Neural cell (in vitro differentiated cells): ENCODE measurements around the gene FLACC1. TPM values are rescaled to one million over a fixed set of nuclear protein-coding genes. Genes with fewer than 3 reads are reported as not detected.

Experiments
- H2AFZ ChIP-seq: fragments of 200-600, 300-800 bp; sonication (generic), shearing (Covaris generic); 2 replicates; pipeline ENCODE4 v1.6.0; 2014; ENCODE audit warnings: low read depth, mild to moderate bottlenecking, antibody characterized with exemption, low read length, moderate library complexity
- H3F3A ChIP-seq: fragments of 200-600 bp; shearing (Covaris generic); 2 replicates; pipeline ENCODE4 v1.6.1; 2016; ENCODE audit warnings: mild to moderate bottlenecking, moderate library complexity, mixed read lengths, antibody characterized with exemption, low read length; ENCODE audit not compliant: insufficient read depth, poor library complexity, severe bottlenecking
- H3K27ac ChIP-seq: fragments of 200-600, 300-800 bp; sonication (generic), shearing (Covaris generic); 2 replicates; pipeline ENCODE4 v1.5.1; 2014; ENCODE audit warnings: mild to moderate bottlenecking, low read length, moderate library complexity
- H3K27me3 ChIP-seq: fragments of 300-800, 200-600 bp; sonication (generic), shearing (Covaris generic); 2 replicates; pipeline ENCODE4 v1.6.0; 2014; ENCODE audit warnings: mild to moderate bottlenecking, low read depth, low read length, moderate library complexity; ENCODE audit not compliant: insufficient read depth
- H3K36me3 ChIP-seq: fragments of 300-800, 200-600 bp; sonication (generic), shearing (Covaris generic); 2 replicates; pipeline ENCODE4 v1.5.1; 2014; ENCODE audit warnings: mild to moderate bottlenecking, antibody characterized with exemption, low read length, moderate library complexity; ENCODE audit not compliant: insufficient read depth
- H3K4me2 ChIP-seq: fragments of 300-800, 200-600 bp; sonication (generic), shearing (Covaris generic); 2 replicates; pipeline ENCODE4 v1.6.0; 2014; ENCODE audit warnings: mild to moderate bottlenecking, low read length
- H3K4me3 ChIP-seq: fragments of 300-800, 200-600 bp; sonication (generic), shearing (Covaris generic); 2 replicates; pipeline ENCODE4 v1.5.1; 2014; ENCODE audit warnings: mild to moderate bottlenecking, low read length, moderate library complexity
- H3K79me2 ChIP-seq: fragments of 200-600 bp; shearing (Covaris generic); replicated peaks from 2 replicates; pipeline ENCODE4 v1.6.0; 2014; ENCODE audit warnings: mild to moderate bottlenecking, low read length, moderate library complexity; ENCODE audit not compliant: insufficient read depth
- H3K9ac ChIP-seq: fragments of 300-800, 200-600 bp; sonication (generic), shearing (Covaris generic); 2 replicates; pipeline ENCODE4 v1.6.1; 2016; ENCODE audit warnings: mild to moderate bottlenecking, low read length, mixed read lengths
- H3K9me2 ChIP-seq: fragments of 200-600 bp; shearing (Covaris generic); 2 replicates; pipeline ENCODE4 v1.6.1; 2016; ENCODE audit warnings: mild to moderate bottlenecking, low read length, mixed read lengths; ENCODE audit not compliant: insufficient read depth
- H3K9me3 ChIP-seq: fragments of 200-600, 300-800 bp; sonication (generic), shearing (Covaris generic); 2 replicates; pipeline ENCODE4 v1.6.1; 2016; ENCODE audit warnings: mild to moderate bottlenecking, mixed run types, low read length, moderate library complexity, mixed read lengths
- H4K20me1 ChIP-seq: fragments of 200-600 bp; shearing (Covaris generic); 2 replicates; pipeline ENCODE4 v1.6.1; 2016; ENCODE audit warnings: mild to moderate bottlenecking, mixed run types; ENCODE audit not compliant: insufficient read depth
- CTCF ChIP-seq: fragments of 450-650 bp; IDR thresholded peaks from 2 replicates; pipeline ENCODE4 v1.5.1; 2014; ENCODE audit warnings: antibody characterized with exemption, mild to moderate bottlenecking, moderate library complexity; ENCODE audit not compliant: poor library complexity, severe bottlenecking
- EP300 ChIP-seq: fragments of 450-650 bp; conservative IDR thresholded peaks from 2 replicates; pipeline ENCODE4 v1.6.1; 2014; ENCODE audit warnings: antibody characterized with exemption, mild to moderate bottlenecking, moderate library complexity; ENCODE audit not compliant: poor library complexity, severe bottlenecking
- EZH2 ChIP-seq: fragments of 200-600, 300-800 bp; shearing (Covaris generic), sonication (generic); IDR thresholded peaks from 2 replicates; pipeline ENCODE4 v1.6.1; 2014; ENCODE audit warnings: antibody characterized with exemption, low read length, borderline replicate concordance, mild to moderate bottlenecking; ENCODE audit not compliant: insufficient read depth, poor library complexity, severe bottlenecking
- MXI1 ChIP-seq: fragments of 450-650 bp; conservative IDR thresholded peaks from 2 replicates; pipeline ENCODE4 v1.6.1; 2014; ENCODE audit warnings: antibody characterized with exemption, mild to moderate bottlenecking; ENCODE audit not compliant: poor library complexity, severe bottlenecking
- POLR2AphosphoS5 ChIP-seq: IDR thresholded peaks from 2 replicates; pipeline ENCODE4 v1.6.1; 2012
- RAD21 ChIP-seq: fragments of 450-650 bp; conservative IDR thresholded peaks from 2 replicates; pipeline ENCODE4 v1.6.1; 2014; ENCODE audit warnings: antibody characterized with exemption, mild to moderate bottlenecking, moderate library complexity
- SMC3 ChIP-seq: fragments of 450-650 bp; conservative IDR thresholded peaks from 2 replicates; pipeline ENCODE4 v1.6.1; 2014; ENCODE audit warnings: antibody characterized with exemption, mild to moderate bottlenecking, moderate library complexity; ENCODE audit not compliant: poor library complexity
- TAF1 ChIP-seq: IDR thresholded peaks from 2 replicates; pipeline ENCODE4 v1.6.1; 2012; ENCODE audit warnings: low read depth
- polyA plus RNA-seq: library from polyadenylated mRNA; depleted of rRNA; stranded (reverse); fragments of >200 nt; gene quantifications from 2 replicates; pipeline ENCODE4 v1.2.3, GENCODE V29; 2014
- TF ChIP-seq, protein P1 (sequence below): IDR thresholded peaks from 2 replicates; pipeline ENCODE4 v1.6.1; 2012; ENCODE audit warnings: borderline replicate concordance

Gene FLACC1
- polyA plus RNA-seq, 1 donor from 2014 or later = 1.8 TPM

DNA sequence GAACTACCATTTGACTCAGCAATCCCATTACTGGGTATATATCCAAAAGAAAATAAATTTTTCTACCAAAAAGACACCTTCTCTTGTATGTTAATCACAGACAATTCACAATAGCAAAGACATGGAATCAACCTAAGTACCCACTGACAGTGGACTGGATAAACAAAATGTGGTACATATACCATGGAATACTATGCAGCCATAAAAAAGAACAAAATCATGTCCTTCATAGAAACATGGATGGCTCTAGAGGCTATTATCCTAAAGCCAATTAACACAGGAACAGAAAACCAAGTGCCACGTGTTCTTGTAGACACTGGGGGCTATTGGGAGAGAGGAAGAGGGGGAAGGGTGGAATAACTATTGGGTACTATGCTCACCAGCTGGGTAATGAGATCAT, 27.7 kb downstream of the FLACC1 start:
- Histone ChIP-seq H3F3A (no peaks in the 10 kb centered on the region), H2AFZ (no peak overlapping the region), H3K79me2 (no peaks in the 10 kb centered on the region), H3K36me3 (no peaks in the 10 kb centered on the region), H3K9me2 (no peaks in the 10 kb centered on the region), H3K9me3 (peaks cover 4% of the 10 kb centered on the region), H3K9ac (no peak overlapping the region), H3K27ac (no peak overlapping the region), H3K4me2 (no peak overlapping the region), H3K4me3 (no peak overlapping the region), H3K27me3 (no peaks in the 10 kb centered on the region), H4K20me1 (no peaks in the 10 kb centered on the region)
- no peak for TF ChIP-seq TAF1
- TF ChIP-seq RAD21 = no peak
- TF ChIP-seq CTCF = no peak
- no peak for TF ChIP-seq MXI1
- TF ChIP-seq, protein P1, sequence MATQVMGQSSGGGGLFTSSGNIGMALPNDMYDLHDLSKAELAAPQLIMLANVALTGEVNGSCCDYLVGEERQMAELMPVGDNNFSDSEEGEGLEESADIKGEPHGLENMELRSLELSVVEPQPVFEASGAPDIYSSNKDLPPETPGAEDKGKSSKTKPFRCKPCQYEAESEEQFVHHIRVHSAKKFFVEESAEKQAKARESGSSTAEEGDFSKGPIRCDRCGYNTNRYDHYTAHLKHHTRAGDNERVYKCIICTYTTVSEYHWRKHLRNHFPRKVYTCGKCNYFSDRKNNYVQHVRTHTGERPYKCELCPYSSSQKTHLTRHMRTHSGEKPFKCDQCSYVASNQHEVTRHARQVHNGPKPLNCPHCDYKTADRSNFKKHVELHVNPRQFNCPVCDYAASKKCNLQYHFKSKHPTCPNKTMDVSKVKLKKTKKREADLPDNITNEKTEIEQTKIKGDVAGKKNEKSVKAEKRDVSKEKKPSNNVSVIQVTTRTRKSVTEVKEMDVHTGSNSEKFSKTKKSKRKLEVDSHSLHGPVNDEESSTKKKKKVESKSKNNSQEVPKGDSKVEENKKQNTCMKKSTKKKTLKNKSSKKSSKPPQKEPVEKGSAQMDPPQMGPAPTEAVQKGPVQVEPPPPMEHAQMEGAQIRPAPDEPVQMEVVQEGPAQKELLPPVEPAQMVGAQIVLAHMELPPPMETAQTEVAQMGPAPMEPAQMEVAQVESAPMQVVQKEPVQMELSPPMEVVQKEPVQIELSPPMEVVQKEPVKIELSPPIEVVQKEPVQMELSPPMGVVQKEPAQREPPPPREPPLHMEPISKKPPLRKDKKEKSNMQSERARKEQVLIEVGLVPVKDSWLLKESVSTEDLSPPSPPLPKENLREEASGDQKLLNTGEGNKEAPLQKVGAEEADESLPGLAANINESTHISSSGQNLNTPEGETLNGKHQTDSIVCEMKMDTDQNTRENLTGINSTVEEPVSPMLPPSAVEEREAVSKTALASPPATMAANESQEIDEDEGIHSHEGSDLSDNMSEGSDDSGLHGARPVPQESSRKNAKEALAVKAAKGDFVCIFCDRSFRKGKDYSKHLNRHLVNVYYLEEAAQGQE = no peak
- no peak for TF ChIP-seq EZH2
- no peak for TF ChIP-seq EP300
- no peak for TF ChIP-seq POLR2AphosphoS5

DNA sequence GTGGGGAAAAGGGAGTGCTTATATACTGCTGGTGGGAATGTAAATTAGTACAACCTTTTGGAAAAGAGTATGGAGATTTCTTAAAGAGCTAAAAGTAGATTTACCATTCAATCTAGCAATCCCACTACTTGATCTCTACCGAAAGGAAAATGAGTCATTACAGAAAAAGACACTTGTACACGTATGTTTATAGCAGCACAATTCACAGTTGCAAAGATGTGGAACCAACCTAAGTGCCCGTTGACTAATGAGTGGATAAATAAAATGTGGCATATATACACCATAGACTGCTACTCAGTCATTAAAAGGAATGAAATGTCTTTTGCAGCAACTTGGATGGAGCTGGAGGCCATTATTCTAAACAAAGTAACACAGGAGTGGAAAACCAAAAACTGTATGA, 29.5 kb downstream of the FLACC1 start:
- no peaks in the 10 kb centered on the region for H3K36me3 ChIP-seq
- no peak overlapping the region for H3K9ac ChIP-seq
- no peaks in the 10 kb centered on the region for H3F3A ChIP-seq
- H4K20me1 ChIP-seq = no peaks in the 10 kb centered on the region
- H3K9me3 ChIP-seq = peaks cover under 1% of the 10 kb centered on the region
- H3K27ac ChIP-seq = no peak overlapping the region
- no peak overlapping the region for H3K4me2 ChIP-seq
- H3K27me3 ChIP-seq = no peaks in the 10 kb centered on the region
- H3K9me2 ChIP-seq = no peaks in the 10 kb centered on the region
- no peak overlapping the region for H2AFZ ChIP-seq
- no peaks in the 10 kb centered on the region for H3K79me2 ChIP-seq
- H3K4me3 ChIP-seq = no peak overlapping the region
- TF ChIP-seq EZH2 = no peak
- TF ChIP-seq POLR2AphosphoS5 = no peak
- TF ChIP-seq CTCF = no peak
- no peak for TF ChIP-seq SMC3
- TF ChIP-seq TAF1 = no peak
- no peak for TF ChIP-seq EP300
- TF ChIP-seq RAD21 = no peak
- TF ChIP-seq, protein P1 = no peak
- no peak for TF ChIP-seq MXI1
